Measurements from ENCODE around the gene SLC13A3.

SLC13A3 gene

GRCh38 chr20:46635514-46636136 lies 15.6 kb downstream of the SLC13A3 start:
- Histone ChIP-seq H3K36me3 (replicated peaks) (no peaks in the 10 kb centered on the region), H3K4me3 (ENCODE audit: low read depth, low read length) (no peak overlapping the region), H3K27ac (no peak overlapping the region), H3K27me3 (replicated peaks) (no peaks in the 10 kb centered on the region)
- in situ Hi-C loops (cut with HindIII; ENCODE audit: low pct_ligation_motif_present, low sequenced_read_pairs) = no loop called here
- TF ChIP-seq, protein P1, sequence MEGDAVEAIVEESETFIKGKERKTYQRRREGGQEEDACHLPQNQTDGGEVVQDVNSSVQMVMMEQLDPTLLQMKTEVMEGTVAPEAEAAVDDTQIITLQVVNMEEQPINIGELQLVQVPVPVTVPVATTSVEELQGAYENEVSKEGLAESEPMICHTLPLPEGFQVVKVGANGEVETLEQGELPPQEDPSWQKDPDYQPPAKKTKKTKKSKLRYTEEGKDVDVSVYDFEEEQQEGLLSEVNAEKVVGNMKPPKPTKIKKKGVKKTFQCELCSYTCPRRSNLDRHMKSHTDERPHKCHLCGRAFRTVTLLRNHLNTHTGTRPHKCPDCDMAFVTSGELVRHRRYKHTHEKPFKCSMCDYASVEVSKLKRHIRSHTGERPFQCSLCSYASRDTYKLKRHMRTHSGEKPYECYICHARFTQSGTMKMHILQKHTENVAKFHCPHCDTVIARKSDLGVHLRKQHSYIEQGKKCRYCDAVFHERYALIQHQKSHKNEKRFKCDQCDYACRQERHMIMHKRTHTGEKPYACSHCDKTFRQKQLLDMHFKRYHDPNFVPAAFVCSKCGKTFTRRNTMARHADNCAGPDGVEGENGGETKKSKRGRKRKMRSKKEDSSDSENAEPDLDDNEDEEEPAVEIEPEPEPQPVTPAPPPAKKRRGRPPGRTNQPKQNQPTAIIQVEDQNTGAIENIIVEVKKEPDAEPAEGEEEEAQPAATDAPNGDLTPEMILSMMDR (IDR thresholded peaks at IDR 0.05; ENCODE audit: low read depth, low read length, missing control alignments) = no peak
- DNase-seq = no peak

GRCh38 chr20:46634528-46634927 lies 16.7 kb downstream of the SLC13A3 start:
- DNase-seq = no peak
- in situ Hi-C loops (cut with HindIII; ENCODE audit: low pct_ligation_motif_present, low sequenced_read_pairs) = no loop called here
- TF ChIP-seq, protein P1 (IDR thresholded peaks at IDR 0.05; ENCODE audit: low read depth, low read length, missing control alignments) = no peak
- Histone ChIP-seq H3K27me3 (replicated peaks) (no peaks in the 10 kb centered on the region), H3K27ac (no peak overlapping the region), H3K36me3 (replicated peaks) (no peaks in the 10 kb centered on the region), H3K4me3 (ENCODE audit: low read depth, low read length) (no peak overlapping the region)

DNA sequence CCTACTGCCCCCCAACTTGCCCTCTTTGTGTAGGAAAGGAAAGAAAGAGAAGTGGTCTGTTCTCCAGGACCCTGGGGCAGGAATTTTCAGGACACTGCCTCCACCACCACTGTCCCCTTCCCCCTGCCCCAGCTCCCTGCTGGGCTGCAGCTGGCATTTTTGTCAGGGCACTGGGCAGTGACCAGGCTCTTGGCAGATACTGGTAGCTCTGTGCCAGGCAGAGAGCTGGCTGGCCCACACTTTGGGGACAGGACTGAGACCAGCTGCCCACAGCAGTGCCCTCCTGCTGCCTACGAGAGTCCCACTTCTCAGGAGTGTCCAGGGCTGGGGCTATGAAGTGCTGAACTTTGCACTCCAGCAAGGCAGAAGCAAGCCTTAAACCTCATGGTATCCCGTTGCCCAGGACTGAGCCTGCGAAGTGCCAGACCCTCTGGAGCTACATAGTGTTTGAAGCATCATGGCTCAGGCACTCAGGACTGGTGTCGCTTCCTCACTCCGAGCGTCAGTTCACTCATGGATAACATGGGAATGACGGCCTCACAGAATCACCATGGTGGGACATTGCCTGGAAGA lies 19.3 kb downstream of the SLC13A3 start:
- Histone ChIP-seq H3K27me3 (replicated peaks) (no peaks in the 10 kb centered on the region), H3K27ac (no peak overlapping the region), H3K36me3 (replicated peaks) (no peaks in the 10 kb centered on the region), H3K4me3 (ENCODE audit: low read depth, low read length) (no peak overlapping the region)
- DNase-seq = no peak
- in situ Hi-C loops (cut with HindIII; ENCODE audit: low pct_ligation_motif_present, low sequenced_read_pairs) = no loop called here
- TF ChIP-seq, protein P1 (IDR thresholded peaks at IDR 0.05; ENCODE audit: low read depth, low read length, missing control alignments) = no peak

DNA sequence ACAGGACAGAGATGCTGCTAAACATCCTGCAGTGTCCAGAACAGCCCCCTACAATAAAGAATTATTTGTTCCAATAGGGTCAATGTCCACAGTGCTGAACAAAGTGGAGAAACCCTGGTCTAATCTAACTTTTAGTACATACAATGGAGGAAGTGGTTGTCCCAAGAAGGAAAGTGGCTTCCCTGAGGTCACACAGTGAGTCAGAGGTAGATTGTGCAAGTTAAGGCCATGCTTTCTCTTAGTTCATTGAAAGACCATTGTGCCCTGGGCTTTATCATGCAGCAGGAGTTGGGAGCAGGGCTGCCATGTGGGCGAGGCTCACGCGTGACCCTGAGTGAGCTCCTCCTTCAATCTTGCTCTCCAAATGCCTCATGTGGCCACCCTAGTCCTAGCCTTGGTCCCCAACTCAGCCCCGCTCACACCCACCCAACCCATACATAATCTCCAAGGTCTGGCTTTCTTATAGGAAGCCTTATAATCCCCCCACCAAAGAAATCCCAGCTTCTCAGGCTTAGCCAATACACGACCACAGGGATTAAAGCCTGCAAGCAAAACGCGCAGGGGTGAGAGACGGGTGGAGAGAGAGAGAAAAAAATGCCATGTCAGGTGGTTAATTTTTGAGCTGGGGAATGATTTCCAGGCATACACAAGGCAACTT lies 19.9 kb downstream of the SLC13A3 start:
- peak; percentile 27 for DNase-seq
- TF ChIP-seq, protein P1 (IDR thresholded peaks at IDR 0.05; ENCODE audit: low read depth, low read length, missing control alignments) = no peak
- Histone ChIP-seq H3K4me3 (ENCODE audit: low read depth, low read length) (no peak overlapping the region), H3K36me3 (replicated peaks) (no peaks in the 10 kb centered on the region), H3K27me3 (replicated peaks) (no peaks in the 10 kb centered on the region), H3K27ac (no peak overlapping the region)
- in situ Hi-C loops (cut with HindIII; ENCODE audit: low pct_ligation_motif_present, low sequenced_read_pairs) = no loop called here

DNA sequence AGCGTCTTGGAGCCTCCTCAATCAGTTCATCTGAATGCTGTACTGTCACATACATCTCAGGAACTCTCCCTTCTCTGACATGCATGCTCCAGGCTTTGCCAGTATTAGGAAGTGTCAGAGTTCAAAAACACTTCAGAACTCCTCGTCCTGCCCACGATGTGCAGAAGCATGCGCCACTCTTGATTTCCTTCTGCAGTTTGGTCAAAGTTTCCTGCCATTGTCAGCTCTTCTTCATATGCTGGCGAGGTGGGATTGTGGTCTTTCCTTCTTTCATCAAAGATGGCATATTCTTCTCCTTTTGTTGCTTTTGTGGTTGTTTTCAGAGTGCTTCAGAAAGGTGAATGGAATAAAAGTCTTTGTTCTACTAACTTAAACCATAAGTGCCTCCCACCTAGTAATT lies 21.0 kb downstream of the SLC13A3 start:
- in situ Hi-C loops (cut with HindIII; ENCODE audit: low pct_ligation_motif_present, low sequenced_read_pairs) = no loop called here
- Histone ChIP-seq H3K4me3 (ENCODE audit: low read depth, low read length) (no peak overlapping the region), H3K27me3 (replicated peaks) (no peaks in the 10 kb centered on the region), H3K36me3 (replicated peaks) (no peaks in the 10 kb centered on the region), H3K27ac (no peak overlapping the region)
- no peak for DNase-seq
- TF ChIP-seq, protein P1 (IDR thresholded peaks at IDR 0.05; ENCODE audit: low read depth, low read length, missing control alignments) = no peak
